AG20443 (cell line): ENCODE results near the gene ADCYAP1.

Experiments used
- DNase-seq: peaks from one replicate; pipeline ENCODE4 v3.0.0; 2012; ENCODE audit warnings: low spot score, mixed read lengths

Gene ADCYAP1

DNA sequence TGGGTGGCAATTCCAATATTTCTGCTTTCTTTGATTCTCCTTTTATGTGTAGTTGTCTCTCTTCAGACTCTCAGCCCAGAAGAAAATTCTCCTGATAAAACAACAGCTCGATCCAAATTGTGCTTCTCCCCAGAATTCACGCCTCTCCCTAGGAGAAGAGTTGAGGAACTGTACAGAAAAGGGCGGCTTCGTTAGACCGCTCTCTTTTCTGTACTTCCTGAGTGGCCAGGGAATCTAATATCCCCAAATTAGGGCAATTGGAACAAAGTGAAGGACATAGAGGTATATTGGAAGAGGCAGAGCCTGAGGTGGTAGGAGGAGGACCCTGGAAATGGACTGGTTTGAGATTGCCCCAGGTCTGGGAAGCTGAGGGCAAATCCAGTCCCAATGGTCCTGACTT is 5.6 kb downstream of the ADCYAP1 start:
- no peak for DNase-seq

DNA sequence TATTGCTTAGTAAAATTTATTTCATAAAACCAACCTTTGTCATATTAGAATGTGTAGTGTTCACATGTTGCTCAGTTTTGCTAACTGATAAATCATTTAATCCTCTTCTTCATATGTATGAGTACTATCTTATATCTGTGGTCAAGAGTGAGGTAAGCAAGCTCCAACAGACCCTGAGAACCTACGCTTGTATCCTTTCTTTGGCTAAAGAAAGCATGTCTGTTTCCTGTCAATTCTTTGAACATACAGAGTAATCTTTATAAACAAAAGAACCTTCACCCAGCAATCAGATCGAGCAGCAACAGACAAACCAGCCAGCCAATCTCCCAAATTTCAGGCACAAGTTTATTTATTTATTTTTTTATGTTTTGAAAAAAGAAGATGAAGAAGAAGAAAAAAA is 6.4 kb downstream of the ADCYAP1 start:
- DNase-seq: no peak

DNA sequence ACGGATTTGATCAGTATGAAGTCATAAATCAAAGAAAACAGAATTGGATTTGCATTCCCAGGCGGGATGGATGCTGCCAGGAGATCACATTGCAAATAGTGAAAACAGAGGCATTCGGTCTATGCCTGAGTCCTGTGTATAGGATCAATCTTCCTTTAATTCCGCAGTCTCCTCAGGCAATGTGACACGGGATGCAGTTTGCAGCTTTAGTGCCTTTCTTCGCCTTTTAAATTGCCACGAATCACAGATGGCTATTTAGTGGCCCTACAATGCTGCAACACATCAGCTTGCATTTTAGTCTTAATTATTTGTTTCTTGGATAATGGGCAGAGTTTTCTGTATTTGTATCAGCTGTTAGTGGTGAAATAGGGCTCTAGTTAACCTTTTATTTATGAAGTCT is 6.8 kb downstream of the ADCYAP1 start:
- DNase-seq: no peak

DNA sequence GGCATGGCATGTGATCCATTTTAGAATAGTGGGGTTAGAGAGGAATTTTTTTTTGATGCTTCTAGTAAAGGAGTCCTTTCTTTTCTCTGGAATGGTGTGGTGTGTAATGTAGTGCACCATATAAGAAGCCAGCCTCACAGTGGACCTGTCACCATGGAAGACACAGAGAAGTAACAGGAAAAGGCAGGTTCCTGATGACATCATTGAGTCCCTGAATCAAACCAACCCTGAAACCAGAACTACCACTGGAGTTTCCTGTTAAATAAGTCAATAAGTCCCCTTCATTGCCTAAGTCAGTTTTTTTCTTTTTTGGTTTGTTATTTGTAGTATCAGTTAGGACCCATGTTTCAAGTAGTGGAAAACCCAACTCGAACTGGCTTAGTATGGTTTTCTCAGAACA is 11.9 kb downstream of the ADCYAP1 start:
- DNase-seq: no peak

DNA sequence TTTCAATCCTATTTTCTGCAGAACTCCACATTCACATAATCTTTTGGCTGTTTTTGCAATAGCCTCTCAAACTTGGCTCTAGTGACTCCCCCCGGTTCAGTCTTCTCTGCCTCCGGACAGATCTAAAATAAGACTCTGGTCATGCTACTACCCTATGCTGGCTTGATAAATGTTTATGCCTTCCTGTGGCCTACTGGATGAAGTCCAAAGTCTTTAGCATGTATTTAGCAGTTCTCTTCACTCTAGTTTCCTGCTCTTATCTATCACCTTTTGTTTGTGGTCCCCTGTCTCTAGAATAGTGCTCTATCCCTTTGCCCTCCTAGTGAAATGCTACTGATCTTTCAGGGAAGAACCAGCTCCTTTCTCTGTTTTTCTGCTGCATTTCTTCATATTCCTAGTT is 14.4 kb downstream of the ADCYAP1 start:
- no peak for DNase-seq

DNA sequence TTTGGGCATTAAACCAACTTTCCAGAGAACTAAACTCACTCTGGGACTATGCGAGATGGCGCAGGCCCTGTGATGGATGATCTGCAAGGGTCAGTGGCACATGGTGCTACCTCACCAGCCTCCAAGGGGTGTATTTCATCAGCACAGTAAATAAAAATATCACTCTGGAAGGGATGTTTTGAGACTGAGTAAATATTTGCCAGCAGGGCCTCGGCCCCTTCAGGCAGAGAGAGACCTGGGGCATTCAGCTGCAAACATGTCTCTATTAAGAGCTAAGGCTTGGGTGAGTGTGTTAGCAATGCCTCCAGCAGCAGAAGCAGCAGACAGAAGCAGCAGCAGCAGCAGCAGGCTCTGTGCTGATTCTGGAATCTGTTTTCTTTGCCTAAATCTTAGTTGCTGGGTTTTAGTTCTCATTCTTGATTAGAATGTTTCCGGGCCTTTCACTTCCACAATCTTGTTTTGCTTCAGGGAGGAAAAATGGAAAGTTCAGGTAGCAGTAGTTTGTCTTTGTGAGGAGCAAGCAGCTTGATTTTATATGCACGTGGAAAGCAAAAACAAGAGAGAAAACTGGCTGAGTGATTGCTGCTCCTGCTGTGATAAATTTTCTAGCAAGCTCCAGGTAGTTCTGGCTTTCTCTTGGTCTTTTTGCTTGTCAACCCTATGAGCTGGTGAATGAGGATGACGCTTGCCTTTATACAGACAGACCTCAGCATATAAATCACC is 18.6 kb downstream of the ADCYAP1 start:
- DNase-seq: no peak

DNA sequence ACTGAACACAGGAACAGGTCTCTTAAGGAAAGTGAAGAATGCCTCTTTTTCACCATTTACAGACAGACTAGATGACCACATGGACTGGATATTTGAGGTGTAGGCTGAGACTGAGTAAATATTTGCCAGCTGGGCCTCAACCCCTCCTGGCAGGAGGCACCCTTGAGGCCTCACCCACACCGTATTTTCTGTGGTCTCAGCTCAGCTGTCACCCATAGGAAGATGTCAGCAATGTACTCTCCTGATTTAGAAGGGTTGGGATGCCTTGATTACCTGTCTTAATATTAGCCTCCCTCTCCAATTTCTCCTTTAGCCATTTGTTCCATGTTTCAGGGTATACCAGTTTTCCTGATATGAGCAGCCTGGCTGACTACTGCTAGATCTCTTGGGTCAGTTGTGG is 20.3 kb downstream of the ADCYAP1 start:
- no peak for DNase-seq

DNA sequence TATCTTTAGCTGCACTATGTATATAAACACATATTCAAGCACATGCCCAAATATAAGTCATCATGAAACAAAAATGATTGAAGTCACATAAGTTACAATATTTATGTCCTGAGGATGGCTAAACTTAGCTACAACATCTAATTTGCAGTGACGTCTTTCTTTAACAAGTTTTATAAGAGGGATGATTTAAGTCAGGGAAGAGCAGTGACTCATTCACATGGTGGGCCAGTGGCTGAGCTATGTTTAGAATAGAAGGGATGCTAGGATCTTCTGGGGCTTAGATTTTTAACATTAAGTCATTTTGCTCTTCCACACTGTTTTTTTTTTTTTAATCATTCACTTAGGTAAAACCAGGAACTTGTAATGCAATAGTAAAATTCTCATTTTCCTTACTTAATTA is 22.3 kb downstream of the ADCYAP1 start:
- DNase-seq: no peak

DNA sequence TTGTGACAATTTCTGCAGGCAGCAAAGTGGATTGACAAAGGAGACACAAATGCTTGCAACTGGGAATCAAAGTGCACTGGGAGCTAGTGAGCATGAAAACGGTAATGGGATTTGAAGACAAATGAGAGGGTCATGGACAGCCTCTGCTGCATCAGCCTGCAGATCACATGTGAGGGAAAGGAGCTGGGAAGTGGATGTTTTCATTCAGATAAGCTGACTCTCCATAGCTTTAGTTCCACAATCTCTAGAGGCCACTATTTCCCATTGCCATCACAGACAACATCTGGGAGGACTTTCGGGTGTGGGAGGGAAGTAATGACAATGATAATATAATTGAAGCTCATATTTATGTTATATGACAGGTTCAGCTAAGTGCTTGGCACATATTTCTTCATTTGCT is 28.4 kb downstream of the ADCYAP1 start:
- DNase-seq: no peak

DNA sequence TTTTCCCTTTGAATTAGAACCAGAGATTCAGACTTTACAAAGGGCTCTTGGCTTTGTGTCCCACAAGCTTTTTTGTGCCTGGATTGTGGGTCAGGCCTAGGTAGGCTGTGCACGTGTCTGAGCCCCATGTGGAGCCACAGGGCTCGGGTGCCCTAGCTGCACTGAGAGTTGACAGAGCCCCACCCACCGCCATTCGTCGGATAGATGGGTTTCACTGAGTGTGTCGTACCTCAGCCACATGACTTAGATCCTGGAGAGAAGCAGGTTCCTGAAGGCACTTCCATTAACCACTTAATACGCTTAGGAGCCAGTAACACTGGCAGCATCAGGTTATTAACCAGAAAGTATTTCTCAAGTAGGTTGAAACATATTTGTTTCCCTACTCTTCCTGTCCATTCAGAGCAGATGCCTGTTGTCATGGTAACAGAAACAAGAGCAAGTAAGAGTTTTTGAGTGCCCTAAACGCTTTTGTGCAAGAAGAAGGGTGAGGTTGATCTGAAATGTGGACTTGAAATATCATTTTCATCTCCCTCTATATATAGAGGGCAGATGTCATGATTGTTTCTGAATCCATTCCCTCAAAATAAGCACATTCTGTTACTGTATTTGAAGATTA is 30.0 kb downstream of the ADCYAP1 start:
- DNase-seq: no peak

DNA sequence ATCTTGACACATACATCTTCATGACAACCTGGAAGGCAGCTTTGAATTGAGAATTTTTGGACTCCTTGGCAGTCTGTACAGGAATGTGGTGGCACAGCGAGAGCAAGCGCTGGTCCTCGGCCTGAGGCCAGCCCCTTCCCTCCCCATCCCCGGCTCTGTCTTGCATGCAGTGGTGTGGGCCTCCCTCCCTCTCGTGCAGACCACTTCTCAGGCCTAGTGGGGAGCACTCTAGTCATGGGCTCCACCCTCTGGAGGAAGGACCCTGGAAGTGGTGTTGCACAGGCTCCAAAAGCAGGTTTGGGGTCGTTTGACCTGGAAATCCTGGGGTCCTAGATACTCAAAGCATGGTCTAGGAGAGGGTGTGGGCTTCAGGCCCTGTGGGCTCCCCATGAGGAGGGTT is 32.3 kb downstream of the ADCYAP1 start:
- DNase-seq: no peak

DNA sequence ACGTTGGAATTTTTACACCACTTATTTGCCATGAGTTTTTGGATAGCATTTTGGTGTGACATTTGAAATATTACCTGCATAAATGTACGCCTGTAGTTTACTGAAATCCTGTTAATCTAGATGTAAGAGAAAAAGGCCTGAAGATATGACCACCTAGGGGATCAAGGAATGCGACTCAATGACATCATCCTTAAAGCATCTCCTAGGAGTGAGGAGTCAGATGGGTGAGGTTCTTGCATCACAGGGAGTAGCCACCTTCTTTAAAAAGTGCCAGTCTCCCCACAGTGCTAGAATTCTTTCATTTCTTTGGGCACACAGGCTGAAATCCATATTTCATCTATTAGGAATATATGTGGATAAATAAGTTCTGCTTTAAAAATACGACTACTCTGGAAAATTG is 34.5 kb downstream of the ADCYAP1 start:
- no peak for DNase-seq

DNA sequence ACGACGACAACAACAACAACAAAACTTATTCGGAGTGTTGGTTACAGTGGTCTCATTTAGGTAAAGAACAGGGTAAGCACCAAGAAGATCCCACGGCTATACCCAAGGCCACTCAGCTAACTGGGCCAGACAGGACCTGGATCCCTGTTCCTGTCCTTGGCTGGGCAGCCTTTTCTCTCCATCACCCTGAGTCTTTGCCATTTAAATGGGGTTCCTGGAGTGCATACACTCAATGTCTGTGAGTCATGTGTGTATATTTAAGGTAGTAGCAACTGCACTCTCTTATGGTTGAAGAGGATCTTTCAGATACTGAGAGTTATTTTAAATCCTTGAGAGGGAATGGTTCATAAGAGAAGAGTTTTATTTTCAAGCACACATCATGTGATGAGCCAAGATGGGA is 35.3 kb downstream of the ADCYAP1 start:
- DNase-seq: no peak

DNA sequence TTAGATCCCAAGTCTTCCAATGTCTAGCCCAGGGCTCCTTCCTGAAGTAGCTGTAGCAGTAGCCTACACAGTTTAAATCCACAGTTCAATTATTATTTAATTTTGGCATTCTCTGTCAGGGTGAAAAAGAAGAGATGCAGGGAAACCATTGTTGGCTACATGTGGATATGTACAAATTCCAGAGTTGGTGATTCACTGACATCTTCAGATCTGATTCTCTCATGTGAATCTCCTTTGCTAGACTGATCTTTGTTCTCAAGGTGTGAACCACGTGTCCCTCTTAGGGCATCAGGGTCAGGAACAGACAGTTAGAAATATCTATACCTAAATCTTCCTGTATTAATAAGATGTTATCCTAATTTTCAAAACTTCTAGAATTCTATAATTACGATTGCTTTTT is 36.7 kb downstream of the ADCYAP1 start:
- DNase-seq: no peak

DNA sequence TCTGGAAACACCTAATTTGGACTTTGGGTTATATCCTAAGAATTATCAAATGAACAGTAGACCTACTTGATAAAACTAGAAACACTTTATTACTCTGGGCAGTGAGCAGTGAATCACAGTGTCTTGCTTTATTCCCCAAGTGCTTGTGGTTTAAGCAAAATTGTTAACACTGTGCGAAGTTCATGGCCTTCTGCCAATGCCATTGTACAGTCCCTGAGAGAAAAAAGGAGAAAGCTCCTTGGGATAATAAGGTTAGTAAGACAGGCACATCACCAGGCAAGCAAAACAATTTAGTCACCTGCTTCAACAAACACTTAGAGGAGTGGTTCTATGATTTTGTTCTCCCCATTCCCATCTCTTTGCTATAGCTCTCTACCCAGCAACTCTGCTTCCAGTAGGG is 39.8 kb downstream of the ADCYAP1 start:
- no peak for DNase-seq

DNA sequence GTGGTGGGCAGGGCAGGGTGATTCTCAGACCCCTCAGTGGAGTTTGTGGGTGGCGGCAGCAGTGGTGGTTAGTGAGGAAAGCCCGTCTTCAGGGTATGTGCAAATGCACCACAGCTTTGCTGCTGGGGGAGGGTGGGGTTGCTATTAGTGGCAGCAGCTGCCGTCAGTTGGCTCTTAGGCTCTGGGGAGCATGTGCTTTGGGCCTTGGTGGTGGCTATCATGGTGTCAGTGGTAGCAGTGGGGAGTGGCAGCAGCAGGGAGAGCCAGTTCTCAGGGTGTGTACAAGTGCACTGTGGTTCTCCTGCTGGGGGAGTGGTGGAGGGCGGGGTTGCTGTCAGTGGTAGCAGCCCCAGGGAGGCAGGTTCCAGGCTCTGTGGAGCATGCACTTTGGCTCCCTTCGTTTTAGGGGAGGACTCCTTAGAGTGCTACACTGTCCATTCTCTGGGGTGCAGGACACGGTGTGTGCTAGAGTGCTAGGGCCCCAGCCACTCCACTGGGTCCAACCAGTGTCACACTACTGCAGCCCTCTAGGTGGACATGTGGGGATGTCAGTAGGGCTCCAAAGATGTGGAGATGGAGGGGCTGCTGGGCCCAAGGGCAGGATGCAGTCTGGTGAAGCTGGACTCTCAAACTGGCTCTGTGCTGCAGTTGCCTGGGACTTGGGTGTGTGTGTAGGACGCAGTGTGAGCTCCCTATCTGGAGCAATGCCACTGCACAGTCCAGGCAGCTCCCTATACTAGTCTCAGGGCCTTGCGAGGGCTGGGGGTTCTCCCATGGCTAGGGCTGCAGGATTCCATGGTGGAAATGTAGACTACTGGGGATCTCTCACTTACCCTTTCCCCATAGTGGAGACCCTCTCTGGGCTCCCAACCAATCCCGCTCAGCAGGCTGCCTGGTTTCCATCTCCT is 45.3 kb downstream of the ADCYAP1 start:
- no peak for DNase-seq

DNA sequence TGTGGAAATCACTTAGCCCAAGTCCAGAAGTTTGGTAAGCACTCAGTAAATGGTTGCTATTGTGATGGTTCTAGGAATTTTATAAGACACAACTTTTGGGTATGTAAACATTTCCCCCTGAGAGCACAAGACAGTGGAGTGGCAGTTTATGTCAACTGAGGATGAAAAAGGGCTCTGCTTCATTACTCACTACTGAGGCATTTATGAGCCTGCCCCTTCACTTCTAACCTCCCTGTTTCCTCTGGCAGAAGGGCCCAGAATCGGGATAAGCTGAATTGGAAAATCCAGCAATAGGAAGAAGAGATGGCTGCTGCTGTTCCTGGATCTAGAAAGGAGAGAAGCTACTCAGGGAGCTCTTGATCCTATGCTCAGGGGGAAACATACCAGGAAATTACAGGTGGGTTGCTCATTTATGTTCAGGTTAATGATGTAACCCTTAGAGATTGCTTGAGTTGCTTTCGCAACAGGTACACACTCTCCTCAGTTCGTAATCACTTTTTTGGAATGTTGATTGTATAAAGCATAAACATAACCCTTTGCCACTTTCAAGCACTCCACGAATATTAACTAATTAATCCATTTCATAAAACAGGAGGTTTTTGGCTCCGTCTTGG is 46.3 kb downstream of the ADCYAP1 start:
- no peak for DNase-seq

DNA sequence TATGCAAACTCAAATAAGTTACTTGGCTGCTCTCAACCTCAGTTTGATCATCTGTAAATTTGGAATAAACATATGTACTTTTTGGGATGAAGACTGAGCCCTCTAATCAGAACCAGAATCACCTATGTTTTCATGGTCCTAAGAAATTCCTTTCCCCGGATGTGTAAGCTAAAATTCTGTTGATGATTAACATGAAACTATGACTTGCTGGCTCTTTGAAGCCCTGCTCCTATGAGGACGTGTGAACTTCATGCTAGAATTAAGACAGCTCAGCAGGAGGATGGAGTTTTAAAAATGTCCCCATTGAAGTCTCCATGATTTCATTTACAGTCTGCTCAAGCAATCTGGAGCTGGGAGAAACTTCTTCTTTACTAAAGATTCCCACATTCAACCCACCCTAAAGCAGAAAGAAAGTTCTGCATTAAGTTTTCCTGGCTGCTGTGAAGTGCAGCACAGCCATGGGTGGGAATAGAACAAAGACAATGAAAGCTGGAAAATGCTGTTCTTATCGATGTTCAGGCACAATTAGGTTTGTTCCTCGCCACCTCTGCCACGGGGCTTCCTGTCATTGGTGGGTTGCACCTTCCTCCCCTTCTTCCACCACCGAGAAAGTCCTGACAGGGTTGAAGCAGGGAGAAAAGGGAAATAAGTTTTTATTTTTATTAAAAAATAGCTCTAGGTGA is 50.9 kb downstream of the ADCYAP1 start:
- DNase-seq: no peak

DNA sequence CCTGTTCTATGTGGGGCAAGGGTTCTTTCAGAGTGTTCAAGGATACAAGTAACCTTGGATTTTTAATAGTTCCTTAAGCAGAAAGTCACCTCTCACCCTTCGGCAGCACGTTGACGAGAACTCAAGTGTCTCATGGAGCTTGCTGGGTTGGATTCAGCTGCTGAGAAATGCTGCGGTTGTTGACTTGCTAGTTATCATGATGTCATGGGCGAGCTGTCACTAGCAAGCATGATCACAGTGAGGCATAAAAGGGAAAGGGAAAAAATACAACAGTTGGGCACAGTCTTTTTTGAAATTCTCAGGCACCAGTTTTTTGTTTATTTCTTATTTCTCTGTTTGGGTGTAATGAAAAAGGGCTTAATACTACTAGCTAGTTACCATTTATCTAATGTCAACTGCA is 53.2 kb downstream of the ADCYAP1 start:
- no peak for DNase-seq

DNA sequence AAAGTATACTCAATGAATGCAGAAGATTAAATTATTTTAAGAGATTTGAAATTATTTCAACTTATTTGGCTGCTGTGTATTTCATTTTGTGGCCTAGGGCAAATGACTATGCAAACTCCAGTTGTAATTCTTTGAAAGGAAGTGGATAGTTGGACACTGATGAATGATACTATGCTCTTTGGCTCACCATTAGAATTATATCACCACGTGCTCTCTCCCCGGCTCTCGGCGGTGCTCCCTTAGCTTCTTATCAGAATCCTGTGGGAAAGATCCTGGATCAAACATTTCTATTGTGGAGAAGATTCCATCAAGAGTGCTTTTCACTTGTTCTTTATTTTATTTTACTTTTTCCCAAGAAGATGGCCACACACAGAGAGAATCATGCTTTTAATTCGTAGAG is 55.2 kb downstream of the ADCYAP1 start:
- DNase-seq: no peak
